Endothelial cell of umbilical vein (primary cell): Measurements from ENCODE around the gene ACYP2. TPM values are rescaled to one million over a fixed set of nuclear protein-coding genes. Genes with fewer than 3 reads are reported as not detected.

Experiments
- BruUV-seq: library from RNA; stranded (reverse); fragments of 400-500 nt; replicated peaks from 2 replicates; lab custom pipeline; 2021; lab: Mats Ljungman, UMichigan
- CTCF ChIA-PET: fragments of 300-600, 350-600 bp; sonication (Branson Sonifier 250); formaldehyde crosslinking; loops from one replicate; lab custom pipeline; 2021; ENCODE audit warnings: antibody characterized with exemption, inconsistent platforms; lab: Charles Lee
- POLR2A ChIA-PET: fragments of 300-600, 350-600 bp; sonication (Branson Sonifier 250); formaldehyde crosslinking; loops from one replicate; lab custom pipeline; 2021; ENCODE audit warnings: antibody characterized with exemption, inconsistent platforms; lab: Charles Lee
- DNase-seq: peaks from one replicate; pipeline ENCODE4 v3.0.0-alpha.2; 2011; ENCODE audit warnings: low read depth, low spot score
- FAIRE-seq: peaks from 2 replicates; lab custom pipeline; 2011; peaks lifted over from hg19 to GRCh38; lab: Jason Lieb, UNC
- H2AFZ ChIP-seq: 2 replicates; pipeline ENCODE4 v1.6.0; 2012; ENCODE audit warnings: low read depth, low read length, control low read depth, inconsistent platforms
- H3K27ac ChIP-seq: 2 replicates; pipeline ENCODE4 v1.5.1; 2011; ENCODE audit warnings: low read depth, mild to moderate bottlenecking, control low read depth, low read length, moderate library complexity; ENCODE audit not compliant: insufficient read depth
- H3K27me3 ChIP-seq, 2 experiments: 2 replicates each; pipeline versions ENCODE4 v1.6.0 to v1.6.1; 2011; ENCODE audit warnings: low read length in 2 of 2, mixed read lengths in 1 of 2; ENCODE audit not compliant: control insufficient read depth in 2 of 2, insufficient read depth in 2 of 2
- H3K36me3 ChIP-seq, 2 experiments: 2 replicates in 1 of 2; 3 replicates in 1 of 2; pipeline ENCODE4 v1.5.1; 2011; ENCODE audit warnings: low read length in 2 of 2, mild to moderate bottlenecking in 1 of 2, moderate library complexity in 1 of 2; ENCODE audit not compliant: control insufficient read depth in 2 of 2, insufficient read depth in 2 of 2; ENCODE audit errors: extremely low read depth in 1 of 2
- H3K4me1 ChIP-seq: 3 replicates; pipeline ENCODE4 v1.5.1; 2011; ENCODE audit warnings: mild to moderate bottlenecking, low read length; ENCODE audit not compliant: control insufficient read depth, insufficient read depth; ENCODE audit errors: extremely low read depth
- H3K4me2 ChIP-seq: 2 replicates; pipeline ENCODE4 v1.6.1; 2011; ENCODE audit warnings: low read length, control low read depth, mixed read lengths; ENCODE audit not compliant: insufficient read depth
- H3K4me3 ChIP-seq, 3 experiments: fragments of 200-600 bp in 1 of 3; sonication (generic), shearing (Covaris generic) in 1 of 3; replicated peaks in 1 of 3; 2 replicates each; pipeline ENCODE4 v1.5.1; 2011 to 2016; ENCODE audit warnings: control low read depth in 3 of 3, low read length in 3 of 3, mild to moderate bottlenecking in 2 of 3, inconsistent platforms in 1 of 3, low read depth in 1 of 3, moderate library complexity in 1 of 3; ENCODE audit not compliant: insufficient read depth in 1 of 3
- H3K79me2 ChIP-seq: 2 replicates; pipeline ENCODE4 v1.6.0; 2012; ENCODE audit warnings: low read length, inconsistent platforms; ENCODE audit not compliant: control insufficient read depth, insufficient read depth
- H3K9ac ChIP-seq: replicated peaks from 2 replicates; pipeline ENCODE3; 2011; ENCODE audit warnings: low read length, control low read depth; ENCODE audit not compliant: insufficient read depth; ENCODE audit errors: extremely low read depth
- H3K9me1 ChIP-seq: replicated peaks from 3 replicates; pipeline ENCODE4 v1.6.0; 2011; ENCODE audit warnings: mild to moderate bottlenecking, low read length; ENCODE audit not compliant: control insufficient read depth, insufficient read depth; ENCODE audit errors: extremely low read depth
- H3K9me3 ChIP-seq: replicated peaks from 2 replicates; pipeline ENCODE4 v1.5.1; 2012; ENCODE audit warnings: low read length, inconsistent platforms; ENCODE audit not compliant: control insufficient read depth, insufficient read depth
- H4K20me1 ChIP-seq: replicated peaks from 2 replicates; pipeline ENCODE3; 2011; ENCODE audit warnings: mild to moderate bottlenecking, low read length; ENCODE audit not compliant: control insufficient read depth, insufficient read depth; ENCODE audit errors: extremely low read depth
- EZH2 ChIP-seq: IDR thresholded peaks from 2 replicates; pipeline ENCODE4 v1.6.1; 2012; ENCODE audit warnings: borderline replicate concordance, low read depth, mild to moderate bottlenecking, moderate library complexity, low read length, inconsistent platforms; ENCODE audit not compliant: severe bottlenecking
- FOS ChIP-seq: IDR thresholded peaks from 2 replicates; pipeline ENCODE4 v1.6.1; 2011; ENCODE audit warnings: mild to moderate bottlenecking, low read length, moderate library complexity, borderline replicate concordance; ENCODE audit not compliant: insufficient read depth
- GATA2 ChIP-seq: IDR thresholded peaks from 2 replicates; pipeline ENCODE4 v1.7.0; 2011; ENCODE audit warnings: low read depth, mild to moderate bottlenecking, moderate library complexity, mixed read lengths, low read length; ENCODE audit not compliant: insufficient read length, insufficient read depth
- JUN ChIP-seq: IDR thresholded peaks from 2 replicates; pipeline ENCODE4 v1.6.1; 2011; ENCODE audit warnings: borderline replicate concordance, low read depth; ENCODE audit not compliant: insufficient read length, insufficient read depth
- MAX ChIP-seq: IDR thresholded peaks from 2 replicates; pipeline ENCODE4 v1.6.1; 2011; ENCODE audit not compliant: insufficient read depth, insufficient read length
- MYC ChIP-seq: IDR thresholded peaks from one replicate; pipeline ENCODE4 v1.6.1; 2011; ENCODE audit warnings: mild to moderate bottlenecking, low read depth, low read length
- POLR2A ChIP-seq: IDR thresholded peaks from 2 replicates; pipeline ENCODE4 v1.6.1; 2012; ENCODE audit warnings: low read depth, mild to moderate bottlenecking, control low read depth, low read length
- POLR2AphosphoS5 ChIP-seq: IDR thresholded peaks from 2 replicates; pipeline ENCODE4 v1.6.1; 2012; ENCODE audit warnings: low read depth, mild to moderate bottlenecking, control low read depth, low read length, moderate library complexity; ENCODE audit not compliant: insufficient read depth
- dilution Hi-C: fragments of 300-500 bp; cut with MboI; formaldehyde crosslinking; loops from one replicate; pipeline ENCODE4 v1.15.0; 2019; ENCODE audit warnings: low sequenced_read_pairs; ENCODE audit not compliant: extremely low pct_ligation_motif_present
- intact Hi-C: fragments of 100-400 bp; cut with micrococcal nuclease; formaldehyde crosslinking; loops from one replicate; pipeline ENCODE4 v1.10.0; 2022
- polyA plus RNA-seq, 4 experiments: library from polyadenylated mRNA; depleted of rRNA in 3 of 4; stranded (reverse) in 3 of 4; unstranded in 1 of 4; fragments of >200 nt; gene quantifications; 2 replicates each; pipeline versions ENCODE4 v1.2.1 to v1.2.3, GENCODE V29; 2011 to 2012; ENCODE audit warnings: missing spikeins in 1 of 4
- total RNA-seq: library from RNA; stranded (reverse); gene quantifications from 2 replicates; pipeline ENCODE4 v1.2.3, GENCODE V29; 2021
- TF ChIP-seq, protein P1 (sequence below), 2 donors: IDR thresholded peaks; 1 replicate in 1 of 2; 2 replicates in 1 of 2; pipeline ENCODE4 v1.5.1; 2011; ENCODE audit warnings: low read length in 2 of 2, mild to moderate bottlenecking in 2 of 2, moderate library complexity in 2 of 2, control low read depth in 1 of 2, inconsistent platforms in 1 of 2, low read depth in 1 of 2; ENCODE audit not compliant: insufficient read depth in 1 of 2; ENCODE audit errors: extremely low read depth in 1 of 2

Gene ACYP2
- total and polyA plus RNA-seq, 2 donors (not counting 3 experiments of a cell fraction or from before 2014, with no cell fraction given) = 3.9 to 7.9 TPM

- TF ChIP-seq POLR2AphosphoS5 (no peak), JUN (no peak), POLR2A (no peak), GATA2 (no peak), FOS (no peak), MYC (no peak), MAX (no peak), EZH2 (no peak)
- TF ChIP-seq, protein P1, sequence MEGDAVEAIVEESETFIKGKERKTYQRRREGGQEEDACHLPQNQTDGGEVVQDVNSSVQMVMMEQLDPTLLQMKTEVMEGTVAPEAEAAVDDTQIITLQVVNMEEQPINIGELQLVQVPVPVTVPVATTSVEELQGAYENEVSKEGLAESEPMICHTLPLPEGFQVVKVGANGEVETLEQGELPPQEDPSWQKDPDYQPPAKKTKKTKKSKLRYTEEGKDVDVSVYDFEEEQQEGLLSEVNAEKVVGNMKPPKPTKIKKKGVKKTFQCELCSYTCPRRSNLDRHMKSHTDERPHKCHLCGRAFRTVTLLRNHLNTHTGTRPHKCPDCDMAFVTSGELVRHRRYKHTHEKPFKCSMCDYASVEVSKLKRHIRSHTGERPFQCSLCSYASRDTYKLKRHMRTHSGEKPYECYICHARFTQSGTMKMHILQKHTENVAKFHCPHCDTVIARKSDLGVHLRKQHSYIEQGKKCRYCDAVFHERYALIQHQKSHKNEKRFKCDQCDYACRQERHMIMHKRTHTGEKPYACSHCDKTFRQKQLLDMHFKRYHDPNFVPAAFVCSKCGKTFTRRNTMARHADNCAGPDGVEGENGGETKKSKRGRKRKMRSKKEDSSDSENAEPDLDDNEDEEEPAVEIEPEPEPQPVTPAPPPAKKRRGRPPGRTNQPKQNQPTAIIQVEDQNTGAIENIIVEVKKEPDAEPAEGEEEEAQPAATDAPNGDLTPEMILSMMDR (IDR thresholded peaks at IDR 0.05; ENCODE audit: extremely low read depth in 1 of 2, insufficient read depth in 1 of 2, low read depth in 1 of 2, low read length in 2 of 2) = no peak
- Histone ChIP-seq H3K9me1 (no peaks in the 10 kb centered on the region), H3K36me3 (no peaks in the 10 kb centered on the region), H3K27ac (no peak overlapping the region), H3K9ac (no peak overlapping the region), H2AFZ (no peak overlapping the region), H3K4me3 (no peak overlapping the region), H3K4me1 (peaks cover 2% of the 10 kb centered on the region), H3K79me2 (no peaks in the 10 kb centered on the region), H3K4me2 (no peak overlapping the region), H4K20me1 (no peaks in the 10 kb centered on the region), H3K9me3 (no peaks in the 10 kb centered on the region), H3K27me3 (peaks cover 0 to 3% of the 10 kb centered on the region in 2 experiments)
- FAIRE-seq = no peak
- dilution Hi-C loops (no loop called here), intact Hi-C loops (no loop called here)
- no TSS peak for BruUV-seq
- ChIA-PET CTCF (interaction anchor here (1.9 kb wide), 1 partner anchor 32 kb away, joined by 4 read pairs; no protein-coding TSS in a partner anchor), POLR2A (interaction anchor here (0.6 kb wide), 1 partner anchor 136 kb away, joined by 5 read pairs; no protein-coding TSS in a partner anchor)
- no peak for DNase-seq
These were observed 40.6 kb upstream of the ACYP2 start for GRCh38 chr2:54074606-54075341.
